Occipital lobe (tissue), 2 donors: ENCODE results near the gene ASAP2. TPM values are rescaled to one million over a fixed set of nuclear protein-coding genes. Genes with fewer than 3 reads are reported as not detected.

Source experiments
- DNase-seq: peaks from one replicate; lab custom pipeline; 2025; lab: John Stamatoyannopoulos, UW
- total RNA-seq: library from RNA; depleted of rRNA; stranded (reverse); fragments of >200 nt; gene quantifications from one replicate; pipeline ENCODE4 v1.2.3, GENCODE V29; 2014

The ASAP2 gene
- total RNA-seq, 1 donor from 2014 or later, result 31.0 TPM

GRCh38 chr2:9292426-9292825 is 85.8 kb downstream of the ASAP2 start:
- DNase-seq, result no peak

- no peak for DNase-seq
These were observed 88.2 kb downstream of the ASAP2 start for GRCh38 chr2:9294764-9295163.

- DNase-seq, result no peak
These were observed 89.9 kb downstream of the ASAP2 start for GRCh38 chr2:9296559-9296958.

GRCh38 chr2:9297156-9297555 is 90.5 kb downstream of the ASAP2 start:
- no peak for DNase-seq

GRCh38 chr2:9297807-9298206 is 91.2 kb downstream of the ASAP2 start:
- DNase-seq, result no peak

DNA sequence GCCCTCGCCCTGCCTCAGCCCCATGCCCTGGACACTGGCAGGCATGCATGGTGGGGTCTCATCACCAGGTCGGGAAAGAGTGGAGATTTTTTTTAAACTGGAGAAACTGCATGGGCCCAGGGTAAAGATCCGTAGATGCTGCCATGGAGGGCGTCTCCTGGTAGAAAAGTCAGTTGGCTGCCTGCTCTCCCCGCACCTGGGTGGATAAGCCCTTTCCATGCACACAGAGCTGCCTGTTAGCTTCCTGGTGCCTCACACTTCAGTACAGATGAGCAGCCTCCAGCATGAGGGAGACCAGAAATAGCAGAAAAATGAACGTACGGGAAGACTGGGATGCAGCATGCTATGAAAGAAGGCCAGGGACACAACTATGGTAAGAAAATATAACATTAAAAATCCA is 92.0 kb downstream of the ASAP2 start:
- DNase-seq, result no peak

DNA sequence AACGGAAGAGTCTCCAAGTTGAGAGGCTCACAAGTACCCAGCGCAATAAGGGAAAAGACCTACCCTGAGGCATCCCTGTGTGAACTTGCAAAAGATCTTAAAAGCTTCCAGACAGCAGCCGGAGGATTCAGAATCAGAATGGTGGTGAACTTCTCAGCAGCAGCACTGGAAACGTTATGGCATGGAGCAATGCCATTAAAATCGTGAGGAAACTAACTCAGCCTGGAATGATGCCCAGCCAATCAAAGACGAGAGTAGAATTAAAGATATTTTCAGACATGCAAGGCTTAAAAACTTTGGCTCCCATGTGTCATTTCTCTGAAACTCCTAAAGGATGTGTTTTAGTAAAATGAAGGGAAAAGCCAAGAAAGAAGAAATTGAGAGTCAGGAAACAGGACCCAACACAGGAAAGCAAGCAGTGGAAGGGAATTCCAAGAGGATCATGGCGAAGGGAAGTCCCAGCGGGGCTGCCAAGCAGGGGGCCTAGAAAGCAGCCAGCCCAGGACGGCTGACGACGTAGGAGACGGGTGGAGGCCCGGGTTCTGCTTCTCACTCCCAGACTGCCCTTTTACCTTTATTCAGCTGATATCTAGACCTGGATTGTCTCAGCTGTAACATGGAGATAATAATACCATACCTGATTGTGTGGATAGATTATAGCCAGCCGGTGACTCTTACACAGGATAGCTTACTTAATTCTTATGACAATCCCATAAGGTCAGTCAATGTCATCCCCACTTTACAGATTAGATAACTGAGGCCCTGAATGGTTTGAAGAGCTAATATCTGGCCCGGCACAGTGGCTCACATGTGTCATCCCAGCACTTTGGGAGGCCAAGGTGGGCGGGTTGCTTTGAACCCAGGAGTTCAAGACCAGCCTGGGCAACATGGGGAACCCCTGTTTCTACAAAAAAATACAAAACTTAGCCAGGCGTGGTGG is 92.8 kb downstream of the ASAP2 start:
- DNase-seq, result no peak

GRCh38 chr2:9300214-9300613 is 93.6 kb downstream of the ASAP2 start:
- no peak for DNase-seq

DNA sequence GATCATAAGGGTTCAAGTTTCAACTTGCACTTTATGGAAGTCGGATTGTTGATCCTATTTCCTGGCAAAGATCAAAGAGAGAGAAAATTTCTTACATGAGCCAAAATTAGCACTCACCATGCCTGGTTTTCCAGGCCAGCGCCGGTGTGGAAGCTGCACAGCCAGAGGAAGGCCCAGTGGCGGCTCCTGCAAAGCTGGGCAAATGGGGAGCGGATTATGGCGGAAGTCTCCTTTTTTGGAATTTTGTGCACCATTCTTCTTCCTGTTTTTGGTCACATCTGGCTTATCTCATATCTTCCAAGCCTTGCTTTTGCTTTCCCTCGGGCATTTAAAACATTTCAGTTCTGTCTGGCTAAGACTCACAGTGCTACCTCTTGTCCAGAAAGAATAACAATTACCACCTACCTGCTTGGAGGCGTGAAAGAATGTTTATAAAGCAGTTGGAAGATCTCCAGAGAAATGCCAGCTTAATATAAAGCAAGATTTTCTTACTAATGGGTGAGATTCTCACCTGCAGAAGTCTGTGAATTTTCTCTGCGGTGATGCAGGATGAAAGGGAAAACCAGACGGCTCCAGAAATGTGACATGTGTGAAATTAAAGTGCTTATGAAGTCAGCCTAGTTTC is 94.3 kb downstream of the ASAP2 start:
- DNase-seq, result no peak

DNA sequence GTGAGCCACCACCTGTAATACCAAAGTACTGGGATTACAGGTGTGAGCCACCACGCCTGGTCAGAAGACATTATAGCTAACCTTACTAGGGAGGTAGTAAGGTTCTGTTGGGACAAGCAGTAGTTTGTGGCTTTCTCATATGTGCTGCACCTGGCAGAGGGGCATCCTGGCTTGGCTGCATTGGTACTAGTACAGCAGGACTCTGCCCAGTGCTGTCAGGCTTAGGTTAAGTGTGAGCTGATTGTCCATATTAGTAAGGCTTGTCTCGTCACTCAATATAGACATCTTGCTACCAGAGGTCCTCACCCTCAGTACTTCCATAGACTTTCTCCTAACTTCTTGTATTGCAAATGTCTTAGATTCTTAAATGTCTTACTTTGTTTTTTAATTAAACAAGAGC is 96.1 kb downstream of the ASAP2 start:
- no peak for DNase-seq

GRCh38 chr2:9303528-9304225 is 97.1 kb downstream of the ASAP2 start:
- no peak for DNase-seq

DNA sequence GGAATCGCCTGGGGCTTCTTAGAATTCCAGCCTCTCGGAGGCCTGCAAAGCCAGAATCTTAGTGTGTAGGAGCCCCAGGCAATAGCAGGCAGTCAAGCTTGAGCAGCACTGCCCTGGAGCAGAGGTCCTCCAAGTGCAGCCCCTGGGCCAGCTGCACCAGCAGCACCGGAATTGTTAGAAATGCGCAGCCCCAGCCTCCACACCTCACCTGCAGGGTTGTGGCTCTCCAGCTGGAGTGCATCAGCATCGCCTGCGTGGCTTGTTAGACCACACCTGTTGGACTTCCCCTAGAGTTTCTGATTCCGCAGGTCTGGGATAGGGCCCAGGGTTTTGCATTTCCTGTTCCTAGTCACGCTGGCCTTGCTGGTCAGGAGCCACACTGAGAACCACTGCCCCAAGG is 100.3 kb downstream of the ASAP2 start:
- no peak for DNase-seq

DNA sequence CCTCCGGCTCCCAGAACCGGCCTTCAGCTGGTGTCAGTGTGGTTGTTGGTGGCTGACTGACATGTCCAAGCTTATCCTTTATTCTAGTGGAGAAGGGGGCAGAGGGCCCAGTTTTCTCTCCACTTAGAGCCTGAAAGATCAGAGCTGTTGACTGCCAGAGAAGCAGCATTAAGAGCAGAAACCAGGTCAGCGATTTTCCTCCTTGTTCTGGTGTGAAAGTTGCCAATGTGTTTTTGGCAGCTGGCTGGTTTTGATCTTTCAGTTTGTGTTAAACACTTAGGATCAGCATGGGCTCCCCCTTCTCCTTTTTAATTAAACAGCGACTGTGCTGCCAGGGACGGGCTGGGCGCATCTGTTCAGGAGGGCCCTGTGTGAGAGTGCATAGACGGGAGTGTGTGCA is 100.9 kb downstream of the ASAP2 start:
- DNase-seq, result peak; percentile 17

- DNase-seq, result no peak
These were observed 101.8 kb downstream of the ASAP2 start for GRCh38 chr2:9308186-9308955.

GRCh38 chr2:9309147-9309546 is 102.5 kb downstream of the ASAP2 start:
- no peak for DNase-seq

GRCh38 chr2:9310377-9310776 is 103.8 kb downstream of the ASAP2 start:
- no peak for DNase-seq

DNA sequence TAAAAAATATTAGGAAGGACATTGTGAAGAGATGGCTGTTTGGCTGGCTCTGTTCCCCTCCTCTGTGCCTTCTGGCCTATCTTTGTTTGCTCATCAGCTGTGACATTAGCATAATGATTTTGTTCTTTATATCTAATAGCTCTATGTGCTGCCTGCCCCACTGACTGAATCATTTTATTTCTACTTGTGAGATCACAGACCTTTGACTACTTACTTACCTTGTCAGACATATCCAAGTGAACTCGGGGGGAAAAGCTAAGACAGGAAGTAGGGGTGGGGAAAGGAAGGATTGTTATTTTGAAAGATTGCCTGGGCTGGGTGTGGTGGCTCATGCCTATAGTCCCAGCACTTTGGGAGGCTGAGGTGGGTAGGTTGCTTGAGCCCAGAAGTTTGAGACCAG is 104.2 kb downstream of the ASAP2 start:
- no peak for DNase-seq

- no peak for DNase-seq
These were observed 104.9 kb downstream of the ASAP2 start for GRCh38 chr2:9311488-9311887.

GRCh38 chr2:9312591-9312990 is 106.0 kb downstream of the ASAP2 start:
- no peak for DNase-seq

DNA sequence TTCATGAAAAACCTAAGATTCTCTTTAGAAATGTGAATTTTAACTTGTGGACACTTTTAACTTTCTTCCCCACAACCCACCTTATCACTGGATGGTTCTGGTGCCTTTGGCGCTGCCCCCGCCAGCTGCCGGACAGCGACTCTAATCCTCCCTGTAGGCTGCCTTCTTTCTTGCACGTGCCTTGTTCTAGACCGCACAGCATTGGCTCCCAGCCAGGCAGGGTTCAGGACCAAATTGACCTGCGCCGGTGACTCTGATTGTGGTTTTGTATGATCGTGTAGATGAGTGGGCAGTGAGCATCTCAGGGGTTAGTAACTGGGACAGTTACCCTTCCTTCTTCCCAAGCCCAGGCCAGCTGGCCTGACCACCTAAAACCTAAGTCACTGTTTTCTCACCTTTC is 106.8 kb downstream of the ASAP2 start:
- no peak for DNase-seq

- DNase-seq, result no peak
These were observed 108.8 kb downstream of the ASAP2 start for GRCh38 chr2:9315280-9315847.
